Measurements from ENCODE around the gene PERCC1. TPM values are rescaled to one million over a fixed set of nuclear protein-coding genes. Genes with fewer than 3 reads are reported as not detected.
A peak's percentile ranks its signal among the peaks of the same experiment; 100 is the strongest.

The PERCC1 gene
- total and polyA plus RNA-seq, 9 of the 15 experiments (the other 6 are each of a cell fraction or from before 2014, with no cell fraction given), result not detected

- TF ChIP-seq CHAMP1 (IDR thresholded peaks at IDR 0.05) (no peak), ZBTB7A (IDR thresholded peaks at IDR 0.05; ENCODE audit: borderline replicate concordance, control insufficient read depth, low read depth, low read length) (peak; percentile 99), KLF16 (IDR thresholded peaks at IDR 0.05) (peak; percentile 27; the same call in 1 of the 2 replicates), E2F6 (IDR thresholded peaks at IDR 0.05; ENCODE audit: borderline replicate concordance in 1 of 2, extremely low read depth in 1 of 2, insufficient read depth in 1 of 2, insufficient read length in 1 of 2, low read depth in 1 of 2, low read length in 1 of 2, poor library complexity in 1 of 2, severe bottlenecking in 1 of 2) (peak in 1 of 2 experiments; percentile 67), THAP7 (CRISPR knock-in tag; IDR thresholded peaks at IDR 0.05) (no peak), SMC3 (conservative IDR thresholded peaks at IDR 0.05; ENCODE audit: insufficient read depth, low read depth, low read length) (0 out of 2 replicates have a peak, but pooled peaks have one; percentile 21), STAG1 (CRISPR knock-in tag; IDR thresholded peaks at IDR 0.05; ENCODE audit: borderline replicate concordance) (no peak), ETV5 (CRISPR knock-in tag; IDR thresholded peaks at IDR 0.05; ENCODE audit: low read depth) (no peak), SP1 (CRISPR knock-in tag; IDR thresholded peaks at IDR 0.05) (peak; percentile 78), CTCFL (IDR thresholded peaks at IDR 0.05; ENCODE audit: borderline replicate concordance, insufficient read depth, low read depth, low read length, poor library complexity, severe bottlenecking) (peak; percentile 68), RAD51 (IDR thresholded peaks at IDR 0.05; ENCODE audit: borderline replicate concordance, low read depth) (no peak), ZNF639 (CRISPR knock-in tag; conservative IDR thresholded peaks at IDR 0.05 in 1 of 2, IDR thresholded peaks at IDR 0.05 in 1 of 2) (0 out of 4 replicates have a peak, but pooled peaks of 1 of the 2 experiments have one; percentile 3), ZNF512 (tag; IDR thresholded peaks at IDR 0.05) (no peak)
These were observed 17.0 kb upstream of the PERCC1 start (continued) for GRCh38 chr16:1413684-1414531.

Measured in K562 (cell line).